Heart left ventricle (tissue), 16 donors: Measurements from ENCODE around the gene OLFML2B. TPM values are rescaled to one million over a fixed set of nuclear protein-coding genes. Genes with fewer than 3 reads are reported as not detected.
"Not testable (repeated sequence)": the region's sequence is repeated elsewhere in the genome, so short reads cannot be mapped to it uniquely, and the experiment has no call there.

ENCODE experiments used
- ATAC-seq, 4 donors: fragments of 200-7000 bp; cut with Tn5 transposase; one replicate each; pipeline ENCODE4 v1.9.1; 2020 to 2022; ENCODE audit warnings: moderate library complexity in 4 of 4, mild to moderate bottlenecking in 3 of 4, moderate number of reproducible peaks in 1 of 4
- DNase-seq, 5 donors: peaks; one replicate each; pipeline ENCODE4 v3.0.0-alpha.2; 2020
- H3K27ac ChIP-seq, 12 donors: fragments of 200-600 bp; sonication (generic) in 4 of 12; one replicate each; pipeline versions ENCODE4 v1.5.0 to v1.8.0; 2016 to 2022; ENCODE audit warnings: mild to moderate bottlenecking in 2 of 12
- H3K27me3 ChIP-seq, 9 donors: fragments of 200-600 bp; sonication (generic) in 2 of 9; one replicate each; pipeline versions ENCODE4 v1.5.1 to v1.8.0; 2016 to 2022; ENCODE audit warnings: mild to moderate bottlenecking in 3 of 9
- H3K36me3 ChIP-seq, 9 donors: fragments of 200-600 bp; sonication (generic) in 2 of 9; one replicate each; pipeline versions ENCODE4 v1.5.0 to v1.8.0; 2018 to 2022; ENCODE audit warnings: mild to moderate bottlenecking in 2 of 9
- H3K4me1 ChIP-seq, 12 donors: fragments of 200-600 bp; sonication (generic) in 4 of 12; one replicate each; pipeline versions ENCODE4 v1.5.0 to v1.8.0; 2016 to 2022; ENCODE audit warnings: mild to moderate bottlenecking in 3 of 12
- H3K4me3 ChIP-seq, 12 donors: fragments of 200-600 bp; sonication (generic) in 4 of 12; one replicate each; pipeline versions ENCODE4 v1.5.0 to v1.8.0; 2017 to 2022; ENCODE audit warnings: mild to moderate bottlenecking in 9 of 12, moderate library complexity in 4 of 12
- H3K9me3 ChIP-seq, 12 donors: fragments of 200-600 bp; sonication (generic) in 4 of 12; one replicate each; pipeline versions ENCODE4 v1.5.0 to v1.8.0; 2016 to 2022; ENCODE audit warnings: mild to moderate bottlenecking in 1 of 12
- CTCF ChIP-seq, 12 donors: fragments of 200-600 bp; sonication (generic) in 4 of 12; IDR thresholded peaks; one replicate each; pipeline versions ENCODE4 v1.5.0 to v1.8.0; 2018 to 2022; ENCODE audit warnings: antibody characterized with exemption in 12 of 12, mild to moderate bottlenecking in 5 of 12
- POLR2A ChIP-seq, 2 donors: fragments of 450-650 bp; IDR thresholded peaks; one replicate each; pipeline ENCODE4 v1.6.1; 2017; ENCODE audit warnings: antibody characterized with exemption in 2 of 2, mild to moderate bottlenecking in 2 of 2, moderate library complexity in 2 of 2
- WGBS, 4 donors: extraction: QIAGEN DNeasy Blood & Tissue Kit in 2 of 4; methylation state at CpG; one replicate each; pipeline versions ENCODE4 v1.1.5 to v1.1.7; 2013 to 2018; 5-methylcytosine and 5-hydroxymethylcytosine counted together
- intact Hi-C, 10 donors: fragments of 100-400 bp; cut with DNase I; formaldehyde crosslinking; loops; one replicate each; pipeline versions ENCODE4 v1.11.1 to v1.14.2; 2022
- polyA plus RNA-seq, 2 donors: library from polyadenylated mRNA; stranded (reverse); fragments of 200-250 nt; gene quantifications; one replicate each; pipeline ENCODE4 v1.2.3, GENCODE V29; 2013
- total RNA-seq, 9 donors: library from RNA; depleted of rRNA in 2 of 9; stranded (reverse); fragments of >200 nt in 2 of 9; fragmentation: NEBNext Ultra II Directional in 3 of 9; extraction: Animal tissue kit (Norgen Biotek cat#: 25700) in 3 of 9; gene quantifications; one replicate each; pipeline versions ENCODE4 v1.1.0 to v1.2.4, GENCODE V29; 2016 to 2023
- donor health status: ischemic (EF 13 %, LVEDD 7.1; RV severe dilation, severe dysfunction).
- donor health status: healthy with polysubstance abuse.
- donor health status: DM: no; HTN: yes; CAD: no.
- donor health status: DM: no; HTN: no; CAD: no.
- donor health status: ischemic (EF 25% LVEDD 6.9; RV normal size, moderate dysfunction).
- donor health status: ischemic (EF 25% LVEDD 5.7; RV mildly dilated, moderate dysfunction).
- donor health status: healthy.
- donor health status: DM: yes; HTN: yes; CAD: no.
- donor health status: ischemic (EF 35%, LVEDD 5.7; RV mildly dilated, moderate dysfunction).
- donor health status: nonischemic (EF 11% LVEDD 7.7; RV severe dilation, severe dysfunction).
- donor health status: DM: yes; HTN: yes; CAD: no.
- donor health status: PGD.
- donor health status: ischemic (EF 29% LVEDD 5.4; RV normal size, mild dysfunction).
- donor health status: nonischemic (EF 23%, LVEDD 6.1; RV moderate dilation, normal function).

Gene OLFML2B
- total and polyA plus RNA-seq, 11 donors = 0.75 to 39.2 (median 2.8) TPM

DNA sequence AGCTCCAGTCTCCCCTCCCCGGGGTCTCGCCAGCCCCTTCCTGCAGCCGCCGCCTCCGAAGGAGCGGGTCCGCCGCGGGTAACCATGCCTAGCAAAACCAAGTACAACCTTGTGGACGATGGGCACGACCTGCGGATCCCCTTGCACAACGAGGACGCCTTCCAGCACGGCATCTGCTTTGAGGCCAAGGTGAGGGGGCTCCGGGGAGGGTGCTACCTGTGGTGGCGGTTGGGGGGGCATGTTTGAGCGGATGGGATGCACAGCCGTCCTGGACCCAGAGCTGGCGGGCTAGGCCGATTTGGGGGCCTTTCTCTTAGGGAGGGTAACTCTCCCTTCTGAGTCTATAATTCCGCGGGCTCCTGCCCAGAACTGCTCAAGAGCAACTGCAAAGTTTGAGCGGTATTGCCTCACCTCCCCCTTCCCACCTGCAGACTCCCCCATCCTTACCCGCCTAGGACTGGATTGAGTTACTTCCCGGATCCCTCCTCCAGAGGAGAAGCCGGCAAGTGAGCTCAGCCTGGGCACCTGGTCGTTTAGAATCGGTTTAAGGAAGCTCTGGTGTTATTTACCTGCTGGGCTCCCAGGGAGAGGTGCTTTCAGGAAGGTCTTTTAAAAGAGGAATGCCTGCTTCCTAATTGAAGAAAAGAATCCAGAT is 46.6 kb upstream of the OLFML2B start:
- no peaks in the 10 kb centered on the region for H3K36me3 ChIP-seq
- TF ChIP-seq CTCF (IDR thresholded peaks at IDR 0.05) (no peak), POLR2A (IDR thresholded peaks at IDR 0.05) (no peak)
- peaks cover 0 to 37% (median 7%) of the 10 kb centered on the region in 12 donors for H3K4me1 ChIP-seq
- 2 to 3% (median 2%) methylated on average over 8 to 29 of the region's 29 CpGs for WGBS, 4 donors
- peak overlapping the region in 9 of 12 donors; percentile 54 to 81 (median 72) for H3K27ac ChIP-seq
- peak overlapping the region; percentile 51 to 86 (median 67) for H3K4me3 ChIP-seq
- DNase-seq (peak in 2 of 5 donors; percentile 10 to 35), ATAC-seq (peak in 2 of 4 donors; percentile 6 to 13)
- intact Hi-C loops = loop anchor here in 2 of 10 donors (5.0 kb wide), 2 partner anchors 62 to 162 kb away; no protein-coding TSS in a partner anchor
- H3K9me3 ChIP-seq = peaks cover 0 to 7% (median 0%) of the 10 kb centered on the region in 12 donors
- H3K27me3 ChIP-seq = peaks cover 0 to 70% (median 4%) of the 10 kb centered on the region in 9 donors

GRCh38 chr1:162069334-162070093 is 45.8 kb upstream of the OLFML2B start, which contains the start of gene NOS1AP:
Gene NOS1AP (plus strand): TSS chr1:162069691. CDS start chr1:162070178, 487 bp downstream.
- Histone ChIP-seq H3K27me3 (peaks cover 0 to 71% (median 4%) of the 10 kb centered on the region in 9 donors), H3K4me1 (peaks cover 0 to 38% (median 7%) of the 10 kb centered on the region in 12 donors), H3K9me3 (peaks cover 0 to 3% (median 0%) of the 10 kb centered on the region in 12 donors), H3K36me3 (no peaks in the 10 kb centered on the region), H3K27ac (peak within 1 kb of the TSS in 10 of 12 donors; percentile 54 to 81 (median 70)), H3K4me3 (peak within 1 kb of the TSS; percentile 51 to 86 (median 67))
- ATAC-seq = peak; percentile 90 to 99 (median 96)
- intact Hi-C loops = loop anchor here in 2 of 10 donors (5.0 kb wide), 2 partner anchors 63 to 163 kb away; no protein-coding TSS in a partner anchor
- TF ChIP-seq POLR2A (IDR thresholded peaks at IDR 0.05) (peak in 1 of 2 donors; percentile 65), CTCF (IDR thresholded peaks at IDR 0.05) (peak in 1 of 12 donors; percentile 19)
- 0 to 2% (median 1%) methylated on average over 40 to 95 of the region's 95 CpGs for WGBS, 4 donors
- peak; percentile 76 to 91 (median 86) for DNase-seq

- H3K27ac ChIP-seq = no peak overlapping the region
- no peaks in the 10 kb centered on the region for H3K9me3 ChIP-seq
- H3K27me3 ChIP-seq = peaks cover 0 to 65% (median 4%) of the 10 kb centered on the region in 9 donors
- TF ChIP-seq POLR2A (IDR thresholded peaks at IDR 0.05) = no peak
- TF ChIP-seq CTCF (IDR thresholded peaks at IDR 0.05) = no peak
- peaks cover 0 to 47% (median 8%) of the 10 kb centered on the region in 12 donors for H3K4me1 ChIP-seq
- DNase-seq (no peak), ATAC-seq (no peak)
- H3K36me3 ChIP-seq = no peaks in the 10 kb centered on the region
- intact Hi-C loops = no loop called here
- 96 to 98% (median 96%) methylated on average over 4 of the region's 4 CpGs for WGBS, 4 donors
- H3K4me3 ChIP-seq = no peak overlapping the region
These were observed 44.6 kb upstream of the OLFML2B start for GRCh38 chr1:162068301-162068700.

DNA sequence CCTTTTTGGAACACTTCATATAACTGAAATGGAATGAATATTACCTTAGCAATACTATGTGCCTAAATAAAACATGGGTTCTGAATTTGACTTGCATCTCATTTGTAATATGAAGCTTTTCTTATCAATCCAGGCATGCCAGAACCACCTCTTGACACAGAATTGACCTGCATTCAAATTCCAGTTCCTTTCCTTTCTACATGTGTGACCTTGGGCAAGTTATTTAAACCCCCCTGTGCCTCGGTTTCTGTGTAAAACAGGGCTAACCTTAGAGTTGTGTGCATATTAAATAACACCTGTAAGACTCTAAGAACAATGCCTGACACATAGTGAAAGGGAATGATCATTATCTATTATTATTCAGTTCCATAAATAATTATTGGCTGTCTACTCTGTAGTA is 43.8 kb upstream of the OLFML2B start:
- WGBS, 4 donors = 23 to 43% (median 32%) methylated on average over 1 of the region's 1 CpG
- Histone ChIP-seq H3K27me3 (peaks cover 0 to 58% (median 4%) of the 10 kb centered on the region in 9 donors), H3K27ac (no peak overlapping the region), H3K4me3 (no peak overlapping the region), H3K9me3 (no peaks in the 10 kb centered on the region), H3K36me3 (no peaks in the 10 kb centered on the region), H3K4me1 (peaks cover 0 to 46% (median 8%) of the 10 kb centered on the region in 12 donors)
- ATAC-seq = no peak
- intact Hi-C loops = no loop called here
- TF ChIP-seq POLR2A (IDR thresholded peaks at IDR 0.05) (no peak), CTCF (IDR thresholded peaks at IDR 0.05) (no peak)
- no peak for DNase-seq

DNA sequence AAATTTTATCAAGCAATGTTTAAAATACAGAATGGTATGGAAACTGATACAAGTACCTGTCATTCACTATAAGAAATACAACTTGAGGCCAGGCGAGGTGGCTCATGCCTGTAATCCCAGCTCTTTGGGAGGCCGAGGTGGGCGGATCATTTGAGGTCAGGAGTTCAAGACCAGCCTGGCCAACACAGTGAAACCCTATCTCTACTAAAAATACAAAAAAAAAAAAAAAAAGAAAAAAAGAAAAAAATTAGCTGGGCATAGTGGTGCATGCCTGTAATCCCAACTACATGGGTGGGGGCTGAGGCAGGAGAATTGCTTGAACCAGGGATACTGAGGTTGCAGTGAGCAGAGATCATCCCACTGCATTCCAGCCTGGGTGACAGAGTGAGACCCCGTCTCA is 43.2 kb upstream of the OLFML2B start:
- H3K36me3 ChIP-seq, H3K9me3 ChIP-seq, DNase-seq, intact Hi-C loops, H3K4me3 ChIP-seq, H3K27ac ChIP-seq, ATAC-seq: not testable (repeated sequence)
- WGBS, 4 donors = 80 to 89% (median 84%) methylated on average over 4 of the region's 4 CpGs
- peaks cover 0 to 52% (median 4%) of the 10 kb centered on the region in 9 donors for H3K27me3 ChIP-seq
- H3K4me1 ChIP-seq = peaks cover 0 to 46% (median 8%) of the 10 kb centered on the region in 12 donors
